HCT116 (cell line): ENCODE results near the gene TMEM63B. TPM values are rescaled to one million over a fixed set of nuclear protein-coding genes. Genes with fewer than 3 reads are reported as not detected.

Experiments
- ATAC-seq: fragments of 200-7000 bp; cut with Tn5 transposase; 2 replicates; pipeline ENCODE4 v1.9.1; 2020; ENCODE audit warnings: mild to moderate bottlenecking, moderate library complexity
- BruUV-seq: library from RNA; stranded (reverse); fragments of 400-500 nt; replicated peaks from 2 replicates; lab custom pipeline; 2021; lab: Mats Ljungman, UMichigan
- CTCF ChIA-PET: fragments of 300-600 bp; sonication (Branson Sonifier 250); formaldehyde crosslinking; loops from one replicate; lab custom pipeline; 2021; ENCODE audit warnings: antibody characterized with exemption; lab: Charles Lee
- POLR2A ChIA-PET: fragments of 300-600, 350-600 bp; sonication (Branson Sonifier 250); formaldehyde crosslinking; loops from one replicate; lab custom pipeline; 2021; ENCODE audit warnings: antibody characterized with exemption; lab: Charles Lee
- RAD21 ChIA-PET, 2 experiments: fragments of 300-600 bp; sonication (Branson Sonifier 250); formaldehyde crosslinking; loops; one replicate each; lab custom pipeline; 2023; ENCODE audit warnings: low total read pairs in 2 of 2; ENCODE audit not compliant: uncharacterized antibody in 2 of 2, unreplicated experiment in 2 of 2, low non-redundant PET in 1 of 2; lab: Charles Lee
- DNase-seq: peaks from one replicate; pipeline ENCODE4 v3.0.0-alpha.2; 2010; ENCODE audit warnings: low read depth, low spot score
- H2AFZ ChIP-seq: fragments of 200-600 bp; shearing (Covaris generic), sonication (generic); 2 replicates; pipeline ENCODE4 v1.6.1; 2017; ENCODE audit warnings: low read depth, mixed run types, mixed read lengths, antibody characterized with exemption, low read length; ENCODE audit not compliant: poor library complexity, severe bottlenecking
- H3K27ac ChIP-seq: 2 replicates; pipeline ENCODE4 v1.5.1; 2012; ENCODE audit warnings: low read depth, low read length
- H3K27me3 ChIP-seq: fragments of 200-600 bp; sonication (generic); 2 replicates; pipeline ENCODE4 v1.6.1; 2016; ENCODE audit warnings: mixed run types, low read length, mixed read lengths; ENCODE audit not compliant: insufficient read depth
- H3K36me3 ChIP-seq, 2 experiments: fragments of 200-500 bp in 1 of 2; fragments of 200-600 bp in 1 of 2; sonication (Bioruptor generic) in 1 of 2; sonication (generic) in 1 of 2; 2 replicates each; pipeline versions ENCODE4 v1.5.1 to v1.6.1; 2014 to 2016; ENCODE audit warnings: low read length in 2 of 2, inconsistent platforms in 1 of 2, mixed read lengths in 1 of 2, mixed run types in 1 of 2; ENCODE audit not compliant: insufficient read depth in 2 of 2, control insufficient read depth in 1 of 2
- H3K4me1 ChIP-seq, 2 experiments: fragments of 200-600 bp in 1 of 2; sonication (generic) in 1 of 2; 2 replicates each; pipeline versions ENCODE4 v1.5.1 to v1.6.1; 2012 to 2017; ENCODE audit warnings: low read length in 2 of 2, inconsistent platforms in 1 of 2, mild to moderate bottlenecking in 1 of 2, mixed read lengths in 1 of 2, mixed run types in 1 of 2, moderate library complexity in 1 of 2; ENCODE audit not compliant: insufficient read depth in 2 of 2, control insufficient read depth in 1 of 2
- H3K4me2 ChIP-seq: fragments of 200-600 bp; sonication (generic); 2 replicates; pipeline ENCODE4 v1.6.1; 2017; ENCODE audit warnings: mixed run types, low read length, mixed read lengths
- H3K4me3 ChIP-seq, 2 experiments: fragments of 200-600 bp in 1 of 2; sonication (generic) in 1 of 2; replicated peaks in 1 of 2; 2 replicates each; pipeline ENCODE4 v1.5.1; 2011 to 2016; ENCODE audit warnings: low read length in 2 of 2, control low read depth in 1 of 2, low read depth in 1 of 2, mild to moderate bottlenecking in 1 of 2, mixed read lengths in 1 of 2, mixed run types in 1 of 2
- H3K79me2 ChIP-seq: fragments of 200-600 bp; sonication (generic); 2 replicates; pipeline ENCODE4 v1.6.1; 2017; ENCODE audit warnings: mild to moderate bottlenecking, mixed run types, low read length, moderate library complexity, mixed read lengths; ENCODE audit not compliant: insufficient read depth
- H3K9ac ChIP-seq: fragments of 200-600 bp; sonication (generic); 2 replicates; pipeline ENCODE4 v1.6.1; 2016; ENCODE audit warnings: low read length, mixed read lengths
- H3K9me2 ChIP-seq: fragments of 200-600 bp; sonication (generic), shearing (Covaris generic); 2 replicates; pipeline ENCODE4 v1.6.1; 2017; ENCODE audit warnings: mixed run types, mild to moderate bottlenecking, moderate library complexity; ENCODE audit not compliant: insufficient read depth
- H3K9me3 ChIP-seq, 2 experiments: fragments of 200-500 bp in 1 of 2; fragments of 200-600 bp in 1 of 2; sonication (Bioruptor generic) in 1 of 2; sonication (generic) in 1 of 2; 2 replicates each; pipeline ENCODE4 v1.6.1; 2014 to 2017; ENCODE audit warnings: low read length in 2 of 2, mixed read lengths in 2 of 2, inconsistent platforms in 1 of 2, low read depth in 1 of 2, mild to moderate bottlenecking in 1 of 2, mixed run types in 1 of 2, moderate library complexity in 1 of 2; ENCODE audit not compliant: control insufficient read depth in 1 of 2, insufficient read depth in 1 of 2
- H4K20me1 ChIP-seq: fragments of 200-600 bp; sonication (generic), shearing (Covaris generic); 2 replicates; pipeline ENCODE4 v1.6.1; 2017; ENCODE audit warnings: mixed run types, mild to moderate bottlenecking, moderate library complexity; ENCODE audit not compliant: insufficient read depth
- CBX3 ChIP-seq: IDR thresholded peaks from 2 replicates; pipeline ENCODE4 v1.6.1; 2012; ENCODE audit warnings: low read depth
- CEBPB ChIP-seq: IDR thresholded peaks from 2 replicates; pipeline ENCODE4 v1.6.1; 2012; ENCODE audit warnings: low read depth
- EGR1 ChIP-seq: IDR thresholded peaks from 2 replicates; pipeline ENCODE4 v1.6.1; 2012; ENCODE audit warnings: low read depth
- ELF1 ChIP-seq: IDR thresholded peaks from 2 replicates; pipeline ENCODE4 v1.6.1; 2012; ENCODE audit warnings: low read depth, borderline replicate concordance
- EZH2 ChIP-seq: fragments of 200-600 bp; sonication (generic); IDR thresholded peaks from 2 replicates; pipeline ENCODE4 v1.6.1; 2017; ENCODE audit warnings: antibody characterized with exemption, mixed run types
- EZH2phosphoT487 ChIP-seq: fragments of 200-600 bp; IDR thresholded peaks from 2 replicates; pipeline ENCODE4 v1.6.1; 2018; ENCODE audit warnings: antibody characterized with exemption, borderline replicate concordance
- FOSL1 ChIP-seq: IDR thresholded peaks from 2 replicates; pipeline ENCODE4 v1.6.1; 2012; ENCODE audit warnings: low read depth
- POLR2A ChIP-seq: IDR thresholded peaks from 2 replicates; pipeline ENCODE4 v1.7.0; 2011; ENCODE audit warnings: borderline replicate concordance; ENCODE audit not compliant: insufficient read depth, insufficient read length; ENCODE audit errors: extremely low read depth
- RAD21 ChIP-seq: IDR thresholded peaks from 2 replicates; pipeline ENCODE4 v1.6.1; 2012; ENCODE audit warnings: low read depth, mild to moderate bottlenecking
- SP1 ChIP-seq: IDR thresholded peaks from 2 replicates; pipeline ENCODE4 v1.6.1; 2012; ENCODE audit warnings: low read depth
- SRF ChIP-seq: IDR thresholded peaks from 2 replicates; pipeline ENCODE4 v1.6.1; 2012; ENCODE audit warnings: low read depth
- TCF7L2 ChIP-seq: IDR thresholded peaks from 2 replicates; pipeline ENCODE4 v1.7.0; 2011; ENCODE audit warnings: borderline replicate concordance, inconsistent platforms; ENCODE audit not compliant: insufficient read depth, insufficient read length; ENCODE audit errors: extremely low read depth
- intact Hi-C: fragments of 100-400 bp; cut with micrococcal nuclease; formaldehyde crosslinking; loops from 2 replicates; pipeline ENCODE4 v1.10.0; 2022
- total RNA-seq: library from RNA; stranded (reverse); gene quantifications from one replicate; pipeline ENCODE4 v1.2.1, GENCODE V29; 2021; ENCODE audit not compliant: unreplicated experiment
- TF ChIP-seq, protein P1 (sequence below): IDR thresholded peaks from 2 replicates; pipeline ENCODE4 v1.6.1; 2012; ENCODE audit warnings: low read depth
- TF ChIP-seq, protein P2 (sequence below), 3 experiments: fragments of 200-600 bp in 1 of 3; sonication (generic) in 1 of 3; IDR thresholded peaks in 2 of 3; conservative IDR thresholded peaks in 1 of 3; 2 replicates each; pipeline ENCODE4 v1.5.1; 2012 to 2017; ENCODE audit warnings: low read depth in 2 of 3, low read length in 2 of 3, antibody characterized with exemption in 1 of 3, borderline replicate concordance in 1 of 3, control low read depth in 1 of 3, mild to moderate bottlenecking in 1 of 3, mixed read lengths in 1 of 3, mixed run types in 1 of 3, moderate library complexity in 1 of 3; ENCODE audit not compliant: insufficient read depth in 1 of 3
- TF ChIP-seq, protein P3 (sequence below): IDR thresholded peaks from 2 replicates; pipeline ENCODE4 v1.6.1; 2011; ENCODE audit warnings: mild to moderate bottlenecking, low read length, moderate library complexity; ENCODE audit not compliant: insufficient replicate concordance; ENCODE audit errors: extremely low read depth
- TF ChIP-seq, protein P4 (sequence below): IDR thresholded peaks from 2 replicates; pipeline ENCODE4 v1.6.1; 2012

The TMEM63B gene
- total RNA-seq, 1 experiment from 2014 or later: 58.2 TPM

DNA sequence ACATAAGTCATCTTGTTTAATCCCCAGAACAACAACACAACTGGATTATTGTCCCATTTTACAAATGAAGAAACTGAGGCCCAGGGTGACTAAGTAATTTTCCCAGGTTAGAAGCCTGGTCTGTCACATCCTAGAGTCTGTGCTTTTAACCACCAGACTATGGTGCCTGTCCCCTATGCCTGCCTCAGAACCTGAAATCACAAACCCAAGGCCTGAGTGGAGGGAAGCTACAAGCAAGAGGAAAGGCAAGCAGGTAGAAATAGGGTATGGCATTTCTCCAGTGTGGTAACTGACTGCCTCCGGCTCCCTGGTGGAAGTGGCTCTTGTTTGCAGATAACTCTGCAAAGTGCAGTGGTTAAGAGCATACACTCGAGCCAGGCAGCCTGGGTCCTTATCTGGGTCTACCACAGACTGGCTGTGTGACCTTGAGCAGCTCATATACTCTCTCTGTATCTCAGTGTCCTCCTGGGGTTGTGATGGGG lies 2.5 kb downstream of the TMEM63B start:
- POLR2A ChIA-PET: no interaction called here

More for the DNA sequence above, 2.5 kb downstream of the TMEM63B start:
- H3K4me1 ChIP-seq: peaks cover 17 to 39% of the 10 kb centered on the region in 2 experiments; a peak in 3 of 4 replicates
- no peaks in the 10 kb centered on the region for H3K27me3 ChIP-seq
- ChIA-PET CTCF (interaction anchor here (1.7 kb wide), 1 partner anchor 43 kb away, joined by 4 read pairs; no protein-coding TSS in a partner anchor), RAD21 (no interaction called here)
- no peaks in the 10 kb centered on the region for H3K9me3 ChIP-seq
- peaks cover 4% of the 10 kb centered on the region for H4K20me1 ChIP-seq
- no peak overlapping the region for H3K27ac ChIP-seq
- no peak overlapping the region for H3K9ac ChIP-seq
- TF ChIP-seq FOSL1 (no peak), EGR1 (no peak), RAD21 (no peak), EZH2 (no peak), SRF (no peak), CBX3 (no peak), SP1 (no peak), TCF7L2 (no peak), POLR2A (no peak), CEBPB (no peak), EZH2phosphoT487 (no peak), ELF1 (no peak)
- TF ChIP-seq, protein P1, sequence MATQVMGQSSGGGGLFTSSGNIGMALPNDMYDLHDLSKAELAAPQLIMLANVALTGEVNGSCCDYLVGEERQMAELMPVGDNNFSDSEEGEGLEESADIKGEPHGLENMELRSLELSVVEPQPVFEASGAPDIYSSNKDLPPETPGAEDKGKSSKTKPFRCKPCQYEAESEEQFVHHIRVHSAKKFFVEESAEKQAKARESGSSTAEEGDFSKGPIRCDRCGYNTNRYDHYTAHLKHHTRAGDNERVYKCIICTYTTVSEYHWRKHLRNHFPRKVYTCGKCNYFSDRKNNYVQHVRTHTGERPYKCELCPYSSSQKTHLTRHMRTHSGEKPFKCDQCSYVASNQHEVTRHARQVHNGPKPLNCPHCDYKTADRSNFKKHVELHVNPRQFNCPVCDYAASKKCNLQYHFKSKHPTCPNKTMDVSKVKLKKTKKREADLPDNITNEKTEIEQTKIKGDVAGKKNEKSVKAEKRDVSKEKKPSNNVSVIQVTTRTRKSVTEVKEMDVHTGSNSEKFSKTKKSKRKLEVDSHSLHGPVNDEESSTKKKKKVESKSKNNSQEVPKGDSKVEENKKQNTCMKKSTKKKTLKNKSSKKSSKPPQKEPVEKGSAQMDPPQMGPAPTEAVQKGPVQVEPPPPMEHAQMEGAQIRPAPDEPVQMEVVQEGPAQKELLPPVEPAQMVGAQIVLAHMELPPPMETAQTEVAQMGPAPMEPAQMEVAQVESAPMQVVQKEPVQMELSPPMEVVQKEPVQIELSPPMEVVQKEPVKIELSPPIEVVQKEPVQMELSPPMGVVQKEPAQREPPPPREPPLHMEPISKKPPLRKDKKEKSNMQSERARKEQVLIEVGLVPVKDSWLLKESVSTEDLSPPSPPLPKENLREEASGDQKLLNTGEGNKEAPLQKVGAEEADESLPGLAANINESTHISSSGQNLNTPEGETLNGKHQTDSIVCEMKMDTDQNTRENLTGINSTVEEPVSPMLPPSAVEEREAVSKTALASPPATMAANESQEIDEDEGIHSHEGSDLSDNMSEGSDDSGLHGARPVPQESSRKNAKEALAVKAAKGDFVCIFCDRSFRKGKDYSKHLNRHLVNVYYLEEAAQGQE: no peak
- TF ChIP-seq, protein P2, sequence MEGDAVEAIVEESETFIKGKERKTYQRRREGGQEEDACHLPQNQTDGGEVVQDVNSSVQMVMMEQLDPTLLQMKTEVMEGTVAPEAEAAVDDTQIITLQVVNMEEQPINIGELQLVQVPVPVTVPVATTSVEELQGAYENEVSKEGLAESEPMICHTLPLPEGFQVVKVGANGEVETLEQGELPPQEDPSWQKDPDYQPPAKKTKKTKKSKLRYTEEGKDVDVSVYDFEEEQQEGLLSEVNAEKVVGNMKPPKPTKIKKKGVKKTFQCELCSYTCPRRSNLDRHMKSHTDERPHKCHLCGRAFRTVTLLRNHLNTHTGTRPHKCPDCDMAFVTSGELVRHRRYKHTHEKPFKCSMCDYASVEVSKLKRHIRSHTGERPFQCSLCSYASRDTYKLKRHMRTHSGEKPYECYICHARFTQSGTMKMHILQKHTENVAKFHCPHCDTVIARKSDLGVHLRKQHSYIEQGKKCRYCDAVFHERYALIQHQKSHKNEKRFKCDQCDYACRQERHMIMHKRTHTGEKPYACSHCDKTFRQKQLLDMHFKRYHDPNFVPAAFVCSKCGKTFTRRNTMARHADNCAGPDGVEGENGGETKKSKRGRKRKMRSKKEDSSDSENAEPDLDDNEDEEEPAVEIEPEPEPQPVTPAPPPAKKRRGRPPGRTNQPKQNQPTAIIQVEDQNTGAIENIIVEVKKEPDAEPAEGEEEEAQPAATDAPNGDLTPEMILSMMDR (IDR thresholded peaks at IDR 0.05 in 2 of 3, conservative IDR thresholded peaks at IDR 0.05 in 1 of 3; ENCODE audit: borderline replicate concordance in 1 of 3, insufficient read depth in 1 of 3, low read depth in 2 of 3, low read length in 2 of 3): no peak
- TF ChIP-seq, protein P3, sequence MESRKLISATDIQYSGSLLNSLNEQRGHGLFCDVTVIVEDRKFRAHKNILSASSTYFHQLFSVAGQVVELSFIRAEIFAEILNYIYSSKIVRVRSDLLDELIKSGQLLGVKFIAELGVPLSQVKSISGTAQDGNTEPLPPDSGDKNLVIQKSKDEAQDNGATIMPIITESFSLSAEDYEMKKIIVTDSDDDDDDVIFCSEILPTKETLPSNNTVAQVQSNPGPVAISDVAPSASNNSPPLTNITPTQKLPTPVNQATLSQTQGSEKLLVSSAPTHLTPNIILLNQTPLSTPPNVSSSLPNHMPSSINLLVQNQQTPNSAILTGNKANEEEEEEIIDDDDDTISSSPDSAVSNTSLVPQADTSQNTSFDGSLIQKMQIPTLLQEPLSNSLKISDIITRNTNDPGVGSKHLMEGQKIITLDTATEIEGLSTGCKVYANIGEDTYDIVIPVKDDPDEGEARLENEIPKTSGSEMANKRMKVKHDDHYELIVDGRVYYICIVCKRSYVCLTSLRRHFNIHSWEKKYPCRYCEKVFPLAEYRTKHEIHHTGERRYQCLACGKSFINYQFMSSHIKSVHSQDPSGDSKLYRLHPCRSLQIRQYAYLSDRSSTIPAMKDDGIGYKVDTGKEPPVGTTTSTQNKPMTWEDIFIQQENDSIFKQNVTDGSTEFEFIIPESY: no peak
- TF ChIP-seq, protein P4, sequence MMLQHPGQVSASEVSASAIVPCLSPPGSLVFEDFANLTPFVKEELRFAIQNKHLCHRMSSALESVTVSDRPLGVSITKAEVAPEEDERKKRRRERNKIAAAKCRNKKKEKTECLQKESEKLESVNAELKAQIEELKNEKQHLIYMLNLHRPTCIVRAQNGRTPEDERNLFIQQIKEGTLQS: no peak
- H2AFZ ChIP-seq: no peak overlapping the region
- no peak overlapping the region for H3K4me2 ChIP-seq
- no peak overlapping the region for H3K4me3 ChIP-seq
- no peaks in the 10 kb centered on the region for H3K9me2 ChIP-seq
- no TSS peak for BruUV-seq
- peaks cover 1 to 4% of the 10 kb centered on the region in 2 experiments; a peak in 2 of 4 replicates for H3K36me3 ChIP-seq
- intact Hi-C loops: no loop called here
- peaks cover 53% of the 10 kb centered on the region for H3K79me2 ChIP-seq
- no peak for DNase-seq
- ATAC-seq: no peak
